ENCODE measurements around the gene CRKL. TPM values are rescaled to one million over a fixed set of nuclear protein-coding genes. Genes with fewer than 3 reads are reported as not detected.

Gene CRKL
- polyA plus RNA-seq, 1 of the 3 experiments (the other 2 are of a cell fraction) = 9.6 TPM

DNA sequence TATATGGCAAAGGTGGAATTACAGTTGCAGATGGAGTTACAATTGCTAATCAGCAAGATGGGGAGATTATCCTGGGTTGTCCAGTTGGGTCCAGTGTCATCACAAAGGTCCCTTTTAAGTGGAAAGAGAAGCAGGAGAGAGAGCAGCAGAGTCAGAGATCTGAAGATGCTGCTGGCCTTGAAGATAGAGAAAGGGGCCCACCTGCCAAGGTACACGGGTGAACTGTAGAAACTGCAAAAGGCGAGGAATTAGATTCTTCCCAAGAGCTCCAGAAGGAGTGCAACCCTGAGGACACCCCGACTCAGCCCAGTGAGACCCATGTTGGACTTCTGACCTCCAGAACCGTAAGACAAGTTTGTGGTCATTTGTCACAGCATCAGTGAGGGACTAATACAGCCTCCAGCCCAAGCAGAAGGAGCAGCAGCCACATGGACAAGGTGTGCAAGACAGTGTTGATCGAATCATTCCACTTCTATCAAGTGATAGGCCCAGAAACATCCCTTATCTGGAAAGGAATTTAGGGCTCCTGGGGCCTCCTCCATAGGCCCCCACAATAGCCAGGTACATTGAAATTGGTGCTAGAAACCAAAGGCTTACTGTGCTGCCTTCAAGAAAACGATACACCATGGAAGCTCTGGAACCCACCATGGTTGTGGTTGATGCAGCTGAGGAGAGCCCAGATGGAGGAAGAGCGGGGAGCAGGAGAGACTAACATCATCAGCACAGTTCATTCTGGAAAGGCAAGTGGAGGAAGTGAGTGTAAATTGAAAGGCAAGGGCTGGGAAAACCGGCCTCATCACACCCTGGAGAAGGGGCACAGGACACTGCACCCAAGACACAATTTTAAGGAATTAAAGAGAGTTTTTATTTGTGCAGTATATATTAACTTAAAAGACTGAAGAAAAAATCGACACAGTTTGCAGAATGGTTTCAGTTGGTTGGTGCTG, 35.1 kb upstream of the CRKL start:
- TF ChIP-seq RFX5 (IDR thresholded peaks at IDR 0.05; ENCODE audit: low read length) = no peak
- TF ChIP-seq, protein P1, sequence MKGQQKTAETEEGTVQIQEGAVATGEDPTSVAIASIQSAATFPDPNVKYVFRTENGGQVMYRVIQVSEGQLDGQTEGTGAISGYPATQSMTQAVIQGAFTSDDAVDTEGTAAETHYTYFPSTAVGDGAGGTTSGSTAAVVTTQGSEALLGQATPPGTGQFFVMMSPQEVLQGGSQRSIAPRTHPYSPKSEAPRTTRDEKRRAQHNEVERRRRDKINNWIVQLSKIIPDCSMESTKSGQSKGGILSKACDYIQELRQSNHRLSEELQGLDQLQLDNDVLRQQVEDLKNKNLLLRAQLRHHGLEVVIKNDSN (IDR thresholded peaks at IDR 0.05; ENCODE audit: borderline replicate concordance, low read depth) = no peak
- TF ChIP-seq GABPA (IDR thresholded peaks at IDR 0.05; ENCODE audit: low read depth) = no peak
- TF ChIP-seq MEF2A (IDR thresholded peaks at IDR 0.05; ENCODE audit: borderline replicate concordance, low read depth) = no peak
- no peak for TF ChIP-seq TEAD4 (IDR thresholded peaks at IDR 0.05; ENCODE audit: borderline replicate concordance, insufficient read depth)
- TF ChIP-seq REST (IDR thresholded peaks at IDR 0.05; ENCODE audit: low read depth, low read length) = no peak
- no peak for TF ChIP-seq RAD21 (IDR thresholded peaks at IDR 0.05; ENCODE audit: low read length)
- no peak for TF ChIP-seq ELF1 (IDR thresholded peaks at IDR 0.05)
- TF ChIP-seq USF2 (IDR thresholded peaks at IDR 0.05; ENCODE audit: borderline replicate concordance, low read depth, low read length) = no peak
- no peak for TF ChIP-seq FOXM1 (IDR thresholded peaks at IDR 0.05; ENCODE audit: low read depth)
- TF ChIP-seq EP300 (IDR thresholded peaks at IDR 0.05; ENCODE audit: borderline replicate concordance in 1 of 2, low read depth in 1 of 2, low read length in 1 of 2) = no peak
- TF ChIP-seq TCF12 (IDR thresholded peaks at IDR 0.05) = no peak
- no peak for TF ChIP-seq RCOR1 (IDR thresholded peaks at IDR 0.05; ENCODE audit: low read length)
- no peak for TF ChIP-seq SIN3A (IDR thresholded peaks at IDR 0.05; ENCODE audit: borderline replicate concordance, low read depth, low read length)
- no peak for TF ChIP-seq EZH2phosphoT487 (IDR thresholded peaks at IDR 0.05; ENCODE audit: borderline replicate concordance, low read depth)
- TF ChIP-seq RXRA (IDR thresholded peaks at IDR 0.05; ENCODE audit: borderline replicate concordance, low read depth) = no peak
- TF ChIP-seq NFIC (IDR thresholded peaks at IDR 0.05; ENCODE audit: borderline replicate concordance) = no peak
- no peak for TF ChIP-seq YY1 (IDR thresholded peaks at IDR 0.05; ENCODE audit: low read depth)
- no peak overlapping the region for H3K9ac ChIP-seq
- no peak overlapping the region for H2AFZ ChIP-seq (ENCODE audit: low read depth)
- H3K79me2 ChIP-seq (ENCODE audit: insufficient read depth) = no peaks in the 10 kb centered on the region
- WGBS (ENCODE audit: low lambda C conversion rate) = 96% methylated on average over 7 of the region's 9 CpGs
- no peak for DNase-seq
- H3K4me3 ChIP-seq (ENCODE audit: low read depth in 2 of 2, low read length in 1 of 2) = no peak overlapping the region
- peaks cover 13% of the 10 kb centered on the region for H3F3A ChIP-seq (replicated peaks; ENCODE audit: insufficient read depth)
- H3K9me2 ChIP-seq = no peaks in the 10 kb centered on the region
- H3K27me3 ChIP-seq (ENCODE audit: insufficient read depth) = no peaks in the 10 kb centered on the region
- no peak overlapping the region for H3K4me2 ChIP-seq
- POLR2A ChIA-PET = no interaction called here
- no peak overlapping the region for H3K27ac ChIP-seq (ENCODE audit: low read depth in 2 of 2, low read length in 1 of 2)
- CTCF ChIA-PET = interaction anchor here (0.7 to 1.7 kb wide), 2 partner anchors 100 to 109 kb away, joined by 3 to 4 read pairs; partner anchors contain the start of gene LZTR1
- no peaks in the 10 kb centered on the region for H3K9me3 ChIP-seq
- no peaks in the 10 kb centered on the region for H4K20me1 ChIP-seq (ENCODE audit: insufficient read depth)
- H3K4me1 ChIP-seq (ENCODE audit: control insufficient read depth in 1 of 2, insufficient read depth in 2 of 2, low read depth in 1 of 2, low read length in 1 of 2) = peaks cover 0 to 16% of the 10 kb centered on the region in 2 experiments; a peak in 1 of 4 replicates
- H3K36me3 ChIP-seq (replicated peaks in 1 of 2; ENCODE audit: control insufficient read depth in 1 of 2, insufficient read depth in 2 of 2, low read length in 1 of 2) = peaks cover 6 to 12% of the 10 kb centered on the region in 2 experiments
